ENCODE measurements around the gene PSD2.
A peak's percentile ranks its signal among the peaks of the same experiment; 100 is the strongest.
"Not testable (repeated sequence)": the region's sequence is repeated elsewhere in the genome, so short reads cannot be mapped to it uniquely, and the experiment has no call there.

Gene PSD2

GRCh38 chr5:139787568-139788293 is 7.9 kb upstream of the PSD2 start:
- H3K4me3 ChIP-seq (ENCODE audit: low read depth, low read length) = peak overlapping the region; percentile 37
- DNase-seq (ENCODE audit: low read depth) = peak; percentile 76
- TF ChIP-seq MAX (IDR thresholded peaks at IDR 0.05; ENCODE audit: low read depth, low read length) = no peak
- no peak for TF ChIP-seq POLR2A (IDR thresholded peaks at IDR 0.05; ENCODE audit: extremely low read depth, insufficient read length)
- peak; percentile 79 for TF ChIP-seq CTCF (IDR thresholded peaks at IDR 0.05; ENCODE audit: low read depth, low read length)
- peak; percentile 61 for TF ChIP-seq MYC (IDR thresholded peaks at IDR 0.05; ENCODE audit: low read depth, low read length)

GRCh38 chr5:139788294-139788910 is 7.2 kb upstream of the PSD2 start:
- DNase-seq (ENCODE audit: low read depth) = no peak
- TF ChIP-seq POLR2A (IDR thresholded peaks at IDR 0.05; ENCODE audit: extremely low read depth, insufficient read length) (no peak), MYC (IDR thresholded peaks at IDR 0.05; ENCODE audit: low read depth, low read length) (no peak), MAX (IDR thresholded peaks at IDR 0.05; ENCODE audit: low read depth, low read length) (no peak), CTCF (IDR thresholded peaks at IDR 0.05; ENCODE audit: low read depth, low read length) (no peak)
- H3K4me3 ChIP-seq (ENCODE audit: low read depth, low read length) = no peak overlapping the region

GRCh38 chr5:139789116-139789844 is 6.3 kb upstream of the PSD2 start:
- H3K4me3 ChIP-seq (ENCODE audit: low read depth, low read length) = no peak overlapping the region
- TF ChIP-seq MAX (IDR thresholded peaks at IDR 0.05; ENCODE audit: low read depth, low read length) = no peak
- no peak for TF ChIP-seq MYC (IDR thresholded peaks at IDR 0.05; ENCODE audit: low read depth, low read length)
- TF ChIP-seq CTCF (IDR thresholded peaks at IDR 0.05; ENCODE audit: low read depth, low read length) = no peak
- TF ChIP-seq POLR2A (IDR thresholded peaks at IDR 0.05; ENCODE audit: extremely low read depth, insufficient read length) = no peak
- no peak for DNase-seq (ENCODE audit: low read depth)

- no peak for DNase-seq (ENCODE audit: low read depth)
- TF ChIP-seq POLR2A (IDR thresholded peaks at IDR 0.05; ENCODE audit: extremely low read depth, insufficient read length) = no peak
- TF ChIP-seq CTCF (IDR thresholded peaks at IDR 0.05; ENCODE audit: low read depth, low read length) = no peak
- TF ChIP-seq MAX (IDR thresholded peaks at IDR 0.05; ENCODE audit: low read depth, low read length) = no peak
- no peak for TF ChIP-seq MYC (IDR thresholded peaks at IDR 0.05; ENCODE audit: low read depth, low read length)
- no peak overlapping the region for H3K4me3 ChIP-seq (ENCODE audit: low read depth, low read length)
These were observed 5.8 kb upstream of the PSD2 start for GRCh38 chr5:139789845-139790189.

- H3K4me3 ChIP-seq (ENCODE audit: low read depth, low read length) = no peak overlapping the region
- DNase-seq (ENCODE audit: low read depth) = no peak
- TF ChIP-seq MAX (IDR thresholded peaks at IDR 0.05; ENCODE audit: low read depth, low read length) (no peak), MYC (IDR thresholded peaks at IDR 0.05; ENCODE audit: low read depth, low read length) (no peak), POLR2A (IDR thresholded peaks at IDR 0.05; ENCODE audit: extremely low read depth, insufficient read length) (no peak), CTCF (IDR thresholded peaks at IDR 0.05; ENCODE audit: low read depth, low read length) (no peak)
These were observed 3.4 kb upstream of the PSD2 start for GRCh38 chr5:139792218-139792617.

GRCh38 chr5:139792655-139793054 is 3.0 kb upstream of the PSD2 start:
- DNase-seq (ENCODE audit: low read depth); H3K4me3 ChIP-seq (ENCODE audit: low read depth, low read length): not testable (repeated sequence)

All from NB4 (cell line).